MM.1S (cell line): Measurements from ENCODE around the gene HYDIN.

Experiments
- DNase-seq: peaks from one replicate; pipeline ENCODE4 v3.0.0-alpha.2; 2015
- H2AFZ ChIP-seq: fragments of 300-600 bp; sonication (generic); 2 replicates; pipeline ENCODE4 v1.6.0; 2016; ENCODE audit warnings: antibody characterized with exemption, low read length
- H3F3A ChIP-seq: fragments of 300-600 bp; sonication (generic); 2 replicates; pipeline ENCODE4 v1.6.1; 2016; ENCODE audit warnings: mild to moderate bottlenecking, antibody characterized with exemption, low read length, moderate library complexity, mixed read lengths; ENCODE audit not compliant: insufficient read depth
- H3K27ac ChIP-seq: fragments of 300-600 bp; sonication (generic); 2 replicates; pipeline ENCODE4 v1.5.1; 2016; ENCODE audit warnings: mild to moderate bottlenecking, low read length
- H3K27me3 ChIP-seq: fragments of 300-600 bp; sonication (generic); replicated peaks from 2 replicates; pipeline ENCODE4 v1.6.0; 2016; ENCODE audit warnings: low read length; ENCODE audit not compliant: insufficient read depth
- H3K36me3 ChIP-seq: fragments of 300-600 bp; sonication (generic); replicated peaks from 2 replicates; pipeline ENCODE4 v1.6.1; 2016; ENCODE audit warnings: mild to moderate bottlenecking, low read length, mixed read lengths; ENCODE audit not compliant: insufficient read depth
- H3K4me1 ChIP-seq: fragments of 300-600 bp; sonication (generic); 2 replicates; pipeline ENCODE4 v1.6.1; 2016; ENCODE audit warnings: low read length, mixed read lengths
- H3K4me2 ChIP-seq: fragments of 300-600 bp; sonication (generic); 2 replicates; pipeline ENCODE4 v1.6.0; 2016; ENCODE audit warnings: low read depth, low read length
- H3K4me3 ChIP-seq: fragments of 300-600 bp; sonication (generic); 2 replicates; pipeline ENCODE4 v1.5.1; 2016; ENCODE audit warnings: low read length, mixed read lengths
- H3K79me2 ChIP-seq: fragments of 300-600 bp; sonication (generic); 2 replicates; pipeline ENCODE4 v1.6.1; 2016; ENCODE audit warnings: mixed run types, low read length, mixed read lengths
- H3K9ac ChIP-seq: fragments of 300-600 bp; sonication (generic); 2 replicates; pipeline ENCODE4 v1.6.1; 2016; ENCODE audit warnings: low read length, mixed read lengths
- H3K9me2 ChIP-seq: fragments of 300-600 bp; sonication (generic); replicated peaks from 2 replicates; pipeline ENCODE4 v1.6.1; 2016; ENCODE audit warnings: mild to moderate bottlenecking, low read length, mixed read lengths; ENCODE audit not compliant: insufficient read depth
- H3K9me3 ChIP-seq: fragments of 300-600 bp; sonication (generic); replicated peaks from 2 replicates; pipeline ENCODE4 v1.6.1; 2016; ENCODE audit warnings: mild to moderate bottlenecking, low read length, mixed read lengths; ENCODE audit not compliant: insufficient read depth
- H4K20me1 ChIP-seq: fragments of 300-600 bp; sonication (generic); 2 replicates; pipeline ENCODE4 v1.6.1; 2016; ENCODE audit warnings: mild to moderate bottlenecking, low read length, moderate library complexity, mixed read lengths; ENCODE audit not compliant: insufficient read depth
- CTCF ChIP-seq: fragments of 300-600 bp; sonication (generic); IDR thresholded peaks from 2 replicates; pipeline ENCODE4 v1.5.1; 2016; ENCODE audit warnings: antibody characterized with exemption, low read length, mixed read lengths
- EZH2 ChIP-seq: fragments of 300-600 bp; sonication (generic); optimal IDR thresholded peaks from 2 replicates; pipeline ENCODE3; 2017; ENCODE audit warnings: low read depth, mild to moderate bottlenecking, antibody characterized with exemption, low read length, mixed read lengths
- EZH2phosphoT487 ChIP-seq: fragments of 300-600 bp; sonication (generic); IDR thresholded peaks from 2 replicates; pipeline ENCODE4 v1.6.1; 2018; ENCODE audit warnings: antibody characterized with exemption, low read length

The HYDIN gene

GRCh38 chr16:70782237-70782636 lies 448.3 kb downstream of the HYDIN start:
- peaks cover 3% of the 10 kb centered on the region; the same call in 1 of the 2 replicates for H3K4me1 ChIP-seq
- no peak overlapping the region for H2AFZ ChIP-seq
- no peaks in the 10 kb centered on the region for H3K27me3 ChIP-seq
- TF ChIP-seq CTCF, result no peak
- TF ChIP-seq EZH2, result no peak
- no peak for TF ChIP-seq EZH2phosphoT487
- H3K27ac ChIP-seq, result no peak overlapping the region
- H3F3A ChIP-seq, result no peaks in the 10 kb centered on the region
- DNase-seq, result no peak
- H3K79me2 ChIP-seq, result peaks cover 15% of the 10 kb centered on the region
- no peak overlapping the region for H3K4me3 ChIP-seq
- H3K9me2 ChIP-seq, result no peaks in the 10 kb centered on the region
- H3K9ac ChIP-seq, result no peak overlapping the region
- H4K20me1 ChIP-seq, result no peaks in the 10 kb centered on the region
- no peaks in the 10 kb centered on the region for H3K9me3 ChIP-seq
- no peak overlapping the region for H3K4me2 ChIP-seq
- H3K36me3 ChIP-seq, result peaks cover 17% of the 10 kb centered on the region

GRCh38 chr16:70781800-70782199 lies 448.7 kb downstream of the HYDIN start:
- no peak overlapping the region for H3K27ac ChIP-seq
- peaks cover 10% of the 10 kb centered on the region for H3K79me2 ChIP-seq
- no peaks in the 10 kb centered on the region for H3K9me3 ChIP-seq
- H3K9ac ChIP-seq, result no peak overlapping the region
- peaks cover 17% of the 10 kb centered on the region for H3K36me3 ChIP-seq
- no peak overlapping the region for H3K4me3 ChIP-seq
- no peak overlapping the region for H3K4me2 ChIP-seq
- no peaks in the 10 kb centered on the region for H3F3A ChIP-seq
- no peak for DNase-seq
- H2AFZ ChIP-seq, result no peak overlapping the region
- H3K4me1 ChIP-seq, result peaks cover 3% of the 10 kb centered on the region; the same call in 1 of the 2 replicates
- TF ChIP-seq CTCF (no peak), EZH2 (no peak), EZH2phosphoT487 (no peak)
- H4K20me1 ChIP-seq, result no peaks in the 10 kb centered on the region
- H3K27me3 ChIP-seq, result no peaks in the 10 kb centered on the region
- no peaks in the 10 kb centered on the region for H3K9me2 ChIP-seq

- Histone ChIP-seq H2AFZ (no peak overlapping the region), H3K9me3 (no peaks in the 10 kb centered on the region), H3K4me3 (no peak overlapping the region), H3K36me3 (peaks cover 14% of the 10 kb centered on the region), H3K9me2 (no peaks in the 10 kb centered on the region), H3F3A (no peaks in the 10 kb centered on the region), H3K27ac (no peak overlapping the region), H3K4me1 (peaks cover 3% of the 10 kb centered on the region; the same call in 1 of the 2 replicates), H3K27me3 (no peaks in the 10 kb centered on the region), H4K20me1 (no peaks in the 10 kb centered on the region), H3K79me2 (no peaks in the 10 kb centered on the region), H3K9ac (no peak overlapping the region), H3K4me2 (no peak overlapping the region)
- TF ChIP-seq EZH2phosphoT487 (no peak), EZH2 (no peak), CTCF (no peak)
- no peak for DNase-seq
These were observed 450.0 kb downstream of the HYDIN start for GRCh38 chr16:70780546-70780945.
